Gastroesophageal sphincter (tissue), 4 donors: ENCODE measurements around the gene DNAH10. TPM values are rescaled to one million over a fixed set of nuclear protein-coding genes. Genes with fewer than 3 reads are reported as not detected.

Source experiments
- ATAC-seq: fragments of 150-250 bp; one replicate; pipeline ENCODE4 v1.9.1; 2016; ENCODE audit warnings: mild to moderate bottlenecking, moderate library complexity
- H3K27ac ChIP-seq, 4 donors: fragments of 200-600 bp; sonication (generic) in 3 of 4; 1 replicate in 3 of 4; 2 replicates in 1 of 4; pipeline ENCODE4 v1.5.1; 2016 to 2019
- H3K27me3 ChIP-seq: fragments of 200-600 bp; sonication (generic); one replicate; pipeline ENCODE4 v1.5.1; 2019
- H3K36me3 ChIP-seq, 2 donors: fragments of 200-600 bp; sonication (generic); one replicate each; pipeline ENCODE4 v1.5.1; 2019; ENCODE audit warnings: control low read depth in 1 of 2
- H3K4me1 ChIP-seq, 3 donors: fragments of 200-600 bp; sonication (generic); 1 replicate in 2 of 3; 2 replicates in 1 of 3; pipeline ENCODE4 v1.5.1; 2016 to 2019; ENCODE audit warnings: control low read depth in 2 of 3
- H3K4me3 ChIP-seq, 2 donors: fragments of 200-600 bp; sonication (generic); one replicate each; pipeline ENCODE4 v1.5.1; 2019; ENCODE audit warnings: mild to moderate bottlenecking in 1 of 2, moderate library complexity in 1 of 2
- H3K9me3 ChIP-seq, 3 donors: fragments of 200-600 bp; sonication (generic); one replicate each; pipeline ENCODE4 v1.5.1; 2017 to 2019; ENCODE audit warnings: control low read depth in 2 of 3
- CTCF ChIP-seq, 4 experiments: fragments of 200-600 bp in 2 of 4; fragments of 450-650 bp in 2 of 4; sonication (generic) in 1 of 4; IDR thresholded peaks; one replicate each; pipeline ENCODE4 v1.5.1; 2017 to 2019; ENCODE audit warnings: antibody characterized with exemption in 4 of 4, mild to moderate bottlenecking in 2 of 4, moderate library complexity in 2 of 4
- EP300 ChIP-seq: sonication (generic); formaldehyde crosslinking; IDR thresholded peaks from one replicate; pipeline ENCODE4 v1.6.1; 2017; ENCODE audit warnings: antibody characterized with exemption, mild to moderate bottlenecking
- POLR2A ChIP-seq, 2 donors: fragments of 450-650 bp; IDR thresholded peaks; one replicate each; pipeline ENCODE4 v1.6.1; 2017; ENCODE audit warnings: antibody characterized with exemption in 2 of 2, mild to moderate bottlenecking in 2 of 2, moderate library complexity in 1 of 2
- POLR2AphosphoS5 ChIP-seq: sonication (generic); formaldehyde crosslinking; IDR thresholded peaks from one replicate; pipeline ENCODE4 v1.6.1; 2017; ENCODE audit warnings: antibody characterized with exemption
- WGBS, 2 donors: methylation state at CpG; one replicate each; pipeline ENCODE4 v1.1.5; 2018; ENCODE audit warnings: low coverage in 1 of 2; 5-methylcytosine and 5-hydroxymethylcytosine counted together
- total RNA-seq, 4 donors: library from RNA; depleted of rRNA; stranded (reverse); fragments of >200 nt; gene quantifications; one replicate each; pipeline ENCODE4 v1.1.0, GENCODE V29; 2016

The DNAH10 gene
- total RNA-seq, 4 donors from 2014 or later = not detected

DNA sequence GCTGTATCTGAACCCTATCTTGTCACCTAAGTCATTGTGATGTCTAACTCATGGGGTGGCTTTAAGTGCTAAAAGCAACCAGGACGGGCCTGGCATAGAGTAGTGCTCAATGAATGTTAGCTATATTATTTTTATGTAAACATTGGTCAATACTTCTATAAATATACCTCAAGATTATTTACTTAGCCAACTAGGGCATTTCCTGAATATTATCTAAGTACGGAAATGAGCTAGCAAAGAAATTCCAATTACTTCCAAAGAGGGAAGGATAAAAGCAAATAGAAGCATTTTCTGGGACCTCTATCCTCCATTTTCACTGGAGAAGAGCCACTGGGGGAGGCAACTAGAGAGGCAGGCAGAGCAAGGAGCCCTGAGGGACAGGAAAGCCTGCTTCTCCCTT lies 189.9 kb downstream of the DNAH10 start:
- Histone ChIP-seq H3K27me3 (no peaks in the 10 kb centered on the region), H3K4me3 (no peak overlapping the region), H3K9me3 (no peaks in the 10 kb centered on the region), H3K36me3 (peaks cover 0 to 4% of the 10 kb centered on the region in 2 donors), H3K4me1 (peaks cover 0 to 35% (median 0%) of the 10 kb centered on the region in 3 donors), H3K27ac (no peak overlapping the region)
- WGBS, 2 donors = 31 to 63% methylated on average over 2 of the region's 2 CpGs
- TF ChIP-seq POLR2A (IDR thresholded peaks at IDR 0.05) = no peak
- TF ChIP-seq CTCF (IDR thresholded peaks at IDR 0.05) = no peak
- no peak for TF ChIP-seq POLR2AphosphoS5
- TF ChIP-seq EP300 = no peak
- ATAC-seq = no peak

- H3K4me3 ChIP-seq = no peak overlapping the region
- no peaks in the 10 kb centered on the region for H3K27me3 ChIP-seq
- no peak for ATAC-seq
- TF ChIP-seq CTCF (IDR thresholded peaks at IDR 0.05) (no peak), EP300 (no peak), POLR2A (IDR thresholded peaks at IDR 0.05) (no peak), POLR2AphosphoS5 (no peak)
- peaks cover 0 to 26% (median 0%) of the 10 kb centered on the region in 3 donors for H3K4me1 ChIP-seq
- H3K9me3 ChIP-seq = no peaks in the 10 kb centered on the region
- 80 to 82% methylated on average over 1 to 2 of the region's 10 CpGs for WGBS, 2 donors
- no peak overlapping the region for H3K27ac ChIP-seq
- peaks cover 0 to 13% of the 10 kb centered on the region in 2 donors for H3K36me3 ChIP-seq
These were observed 192.7 kb downstream of the DNAH10 start for GRCh38 chr12:123954647-123955350.

DNA sequence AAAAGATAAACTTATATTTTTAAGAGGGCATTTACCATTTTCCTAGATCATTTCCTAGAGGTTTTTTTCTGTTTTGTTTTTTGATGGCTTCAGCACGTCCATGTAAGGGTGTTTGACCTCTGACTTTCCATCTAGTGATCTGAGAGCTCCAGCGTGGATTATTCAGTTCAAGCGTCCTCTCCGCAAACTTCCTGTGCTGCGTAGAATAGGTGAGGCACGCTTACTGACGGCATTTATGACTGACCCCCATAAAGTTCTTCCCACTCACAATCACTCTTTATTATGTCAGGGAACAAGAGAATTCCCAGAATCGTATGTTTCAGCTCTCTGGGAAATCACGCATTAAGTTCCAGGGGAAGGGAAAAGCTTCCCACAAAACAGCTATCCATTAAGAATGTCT lies 194.1 kb downstream of the DNAH10 start:
- Histone ChIP-seq H3K27ac (no peak overlapping the region), H3K27me3 (no peaks in the 10 kb centered on the region)
- 82 to 100% methylated on average over 2 to 9 of the region's 9 CpGs for WGBS, 2 donors

GRCh38 chr12:123957196-123957595 lies 195.1 kb downstream of the DNAH10 start:
- no peaks in the 10 kb centered on the region for H3K27me3 ChIP-seq
- peaks cover 0 to 12% of the 10 kb centered on the region in 2 donors for H3K36me3 ChIP-seq
- 88 to 100% methylated on average over 1 to 3 of the region's 3 CpGs for WGBS, 2 donors
- H3K9me3 ChIP-seq = no peaks in the 10 kb centered on the region
- H3K27ac ChIP-seq = no peak overlapping the region
- H3K4me3 ChIP-seq = no peak overlapping the region
- no peak for TF ChIP-seq POLR2AphosphoS5
- no peak for TF ChIP-seq POLR2A (IDR thresholded peaks at IDR 0.05)
- TF ChIP-seq CTCF (IDR thresholded peaks at IDR 0.05) = no peak
- no peak for TF ChIP-seq EP300
- peaks cover 0 to 3% (median 0%) of the 10 kb centered on the region in 3 donors for H3K4me1 ChIP-seq
- no peak for ATAC-seq

More for the DNA sequence above, 194.1 kb downstream of the DNAH10 start:
- Histone ChIP-seq H3K36me3 (peaks cover 0 to 12% of the 10 kb centered on the region in 2 donors), H3K9me3 (no peaks in the 10 kb centered on the region), H3K4me3 (no peak overlapping the region), H3K4me1 (peaks cover 0 to 13% (median 0%) of the 10 kb centered on the region in 3 donors)
- TF ChIP-seq POLR2AphosphoS5 (no peak), EP300 (no peak), CTCF (IDR thresholded peaks at IDR 0.05) (no peak), POLR2A (IDR thresholded peaks at IDR 0.05) (no peak)
- no peak for ATAC-seq

DNA sequence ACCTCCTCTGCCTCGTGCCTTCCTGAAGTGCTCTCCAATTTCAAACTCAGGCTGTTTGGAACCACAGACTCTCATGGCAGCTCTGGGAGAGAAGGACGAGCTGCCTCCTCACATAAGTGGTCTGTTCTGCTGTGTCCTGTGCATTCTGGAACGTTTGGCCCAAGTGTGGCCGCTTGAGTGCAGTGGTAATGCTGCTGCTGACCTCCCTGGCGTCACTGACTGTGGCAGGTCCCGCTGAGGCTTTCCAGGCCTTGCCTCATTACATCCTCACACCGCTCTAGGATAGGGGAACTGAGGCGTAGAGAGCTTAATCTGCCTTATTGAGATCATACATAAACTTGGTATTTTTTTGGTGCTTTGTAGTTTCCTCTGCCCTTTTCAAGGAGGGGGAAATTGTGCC lies 196.4 kb downstream of the DNAH10 start:
- H3K27me3 ChIP-seq = no peaks in the 10 kb centered on the region
- TF ChIP-seq EP300 (no peak), POLR2AphosphoS5 (no peak), POLR2A (IDR thresholded peaks at IDR 0.05) (no peak), CTCF (IDR thresholded peaks at IDR 0.05) (no peak)
- H3K36me3 ChIP-seq = peaks cover 0 to 12% of the 10 kb centered on the region in 2 donors
- H3K4me1 ChIP-seq = no peaks in the 10 kb centered on the region
- H3K4me3 ChIP-seq = no peak overlapping the region
- ATAC-seq = no peak
- H3K27ac ChIP-seq = no peak overlapping the region
- 76 to 80% methylated on average over 1 to 6 of the region's 8 CpGs for WGBS, 2 donors
- no peaks in the 10 kb centered on the region for H3K9me3 ChIP-seq
